Erythroblast (primary cell): ENCODE results near the gene WTAP.

Source experiments
- GATA1 ChIP-seq: IDR thresholded peaks from 2 replicates; pipeline ENCODE4 v1.6.1; 2011; ENCODE audit warnings: low read depth, mild to moderate bottlenecking, control low read depth, low read length, moderate library complexity
- POLR2A ChIP-seq: IDR thresholded peaks from 2 replicates; pipeline ENCODE4 v1.6.1; 2011; ENCODE audit warnings: mild to moderate bottlenecking, low read length

DNA sequence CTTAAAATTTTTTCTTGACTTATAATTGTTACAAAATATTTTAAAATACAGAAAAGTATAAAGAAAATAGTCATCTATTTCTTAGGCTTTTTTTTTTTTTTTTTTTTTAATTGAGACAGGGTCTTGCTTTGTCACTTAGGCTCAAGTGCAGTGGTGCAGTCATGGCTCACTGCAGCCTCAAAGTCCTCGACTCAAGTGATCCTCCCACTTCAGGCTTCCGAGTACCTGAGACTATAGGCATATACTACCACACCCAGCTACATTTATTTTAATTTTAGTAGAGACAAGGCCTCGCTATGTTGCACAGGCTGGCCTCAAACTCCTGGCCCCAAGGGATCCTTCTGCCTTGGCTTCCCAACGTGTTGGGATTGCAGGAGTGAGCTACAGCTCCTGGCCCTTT lies 29.2 kb downstream of the WTAP start:
- TF ChIP-seq GATA1, result no peak
- TF ChIP-seq POLR2A, result no peak
